COLO829 (cell line): Measurements from ENCODE around the gene PRR3.
A peak's percentile ranks its signal among the peaks of the same experiment; 100 is the strongest.

Source experiments
- DNase-seq: peaks from one replicate; pipeline ENCODE4 v3.0.0; 2012; ENCODE audit warnings: low spot score

Gene PRR3

GRCh38 chr6:30571762-30572082 is 14.6 kb downstream of the PRR3 start:
- DNase-seq: no peak

GRCh38 chr6:30572148-30572547 is 15.1 kb downstream of the PRR3 start:
- no peak for DNase-seq

DNA sequence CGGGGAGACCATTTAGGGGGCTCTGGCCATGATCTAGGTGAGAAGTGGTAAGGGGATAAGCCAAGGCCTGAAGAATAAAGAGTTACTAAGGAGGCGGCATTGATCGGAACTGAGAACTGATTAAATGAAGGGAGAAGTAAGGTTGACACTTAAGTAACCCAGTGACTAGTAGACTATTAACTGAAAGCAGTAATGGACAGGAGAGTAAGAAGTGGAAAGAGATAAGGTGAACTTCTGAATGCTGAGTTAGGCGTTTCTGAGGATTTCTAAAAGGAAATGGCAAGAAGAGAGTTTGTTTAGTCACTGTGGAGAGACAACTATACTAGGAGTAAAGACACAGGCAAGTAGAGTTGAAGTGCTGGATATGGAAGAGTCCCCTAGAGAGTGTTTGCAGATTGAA is 16.0 kb downstream of the PRR3 start:
- no peak for DNase-seq

DNA sequence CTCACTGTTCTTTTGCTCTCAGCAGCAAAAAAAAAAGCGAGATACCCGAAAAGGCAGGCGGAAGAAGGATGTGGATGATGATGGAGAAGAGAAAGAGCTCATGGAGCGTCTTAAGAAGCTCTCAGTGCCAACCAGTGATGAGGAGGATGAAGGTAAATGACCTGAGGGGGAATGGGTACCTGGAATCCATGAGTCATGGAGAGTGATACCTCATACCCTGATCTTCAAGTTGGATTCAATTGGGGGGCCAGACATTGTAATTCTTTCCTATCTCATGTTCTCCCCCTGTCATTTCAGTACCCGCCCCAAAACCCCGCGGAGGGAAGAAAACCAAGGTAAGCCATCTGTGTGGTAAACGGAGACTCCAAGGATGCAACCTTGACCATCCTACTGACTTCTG is 21.0 kb downstream of the PRR3 start:
- no peak for DNase-seq

DNA sequence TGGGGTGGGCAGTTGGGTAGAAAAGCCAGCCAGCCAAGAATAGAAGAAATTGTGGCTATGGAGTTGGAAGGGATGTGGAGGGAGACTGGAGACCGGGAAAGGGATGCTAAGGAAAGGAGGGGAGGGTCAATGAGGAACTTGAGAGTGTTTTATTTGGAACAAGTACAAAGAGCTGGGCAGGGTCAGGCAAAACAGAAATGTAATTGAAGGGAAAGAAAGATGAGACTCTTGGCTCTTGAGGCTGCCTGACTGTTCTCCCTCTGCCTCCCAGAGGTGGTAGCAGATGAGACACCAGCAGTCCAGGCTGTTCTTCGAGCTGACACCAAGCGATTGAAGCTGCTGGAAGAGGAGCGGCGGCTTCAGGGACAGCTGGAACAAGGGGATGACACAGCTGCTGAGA is 26.8 kb downstream of the PRR3 start:
- no peak for DNase-seq

- DNase-seq: no peak
Measured at GRCh38 chr6:30589754-30590358, 32.8 kb downstream of the PRR3 start.

- DNase-seq: no peak
Measured at GRCh38 chr6:30590509-30590908, 33.4 kb downstream of the PRR3 start.

GRCh38 chr6:30591008-30591407 is 33.9 kb downstream of the PRR3 start:
- DNase-seq: no peak

DNA sequence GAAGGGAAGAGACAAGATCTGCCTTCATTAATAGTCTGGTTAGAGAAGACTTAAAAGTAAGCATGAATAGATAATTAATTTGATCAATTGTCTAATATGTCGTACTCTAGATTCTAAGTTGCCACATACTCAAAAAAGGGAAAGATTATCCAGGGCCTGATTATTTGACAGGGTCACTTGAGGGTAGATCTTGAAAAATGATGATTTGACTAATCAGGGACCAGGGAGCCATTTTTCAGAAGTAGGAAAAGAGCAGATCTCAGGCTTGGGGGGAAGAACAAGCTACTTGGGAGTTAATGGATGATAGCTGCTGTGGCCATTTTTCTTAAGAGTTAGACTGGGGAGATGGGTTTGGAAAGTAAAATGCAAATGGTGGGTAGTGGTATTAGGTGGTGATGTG is 35.2 kb downstream of the PRR3 start:
- no peak for DNase-seq

DNA sequence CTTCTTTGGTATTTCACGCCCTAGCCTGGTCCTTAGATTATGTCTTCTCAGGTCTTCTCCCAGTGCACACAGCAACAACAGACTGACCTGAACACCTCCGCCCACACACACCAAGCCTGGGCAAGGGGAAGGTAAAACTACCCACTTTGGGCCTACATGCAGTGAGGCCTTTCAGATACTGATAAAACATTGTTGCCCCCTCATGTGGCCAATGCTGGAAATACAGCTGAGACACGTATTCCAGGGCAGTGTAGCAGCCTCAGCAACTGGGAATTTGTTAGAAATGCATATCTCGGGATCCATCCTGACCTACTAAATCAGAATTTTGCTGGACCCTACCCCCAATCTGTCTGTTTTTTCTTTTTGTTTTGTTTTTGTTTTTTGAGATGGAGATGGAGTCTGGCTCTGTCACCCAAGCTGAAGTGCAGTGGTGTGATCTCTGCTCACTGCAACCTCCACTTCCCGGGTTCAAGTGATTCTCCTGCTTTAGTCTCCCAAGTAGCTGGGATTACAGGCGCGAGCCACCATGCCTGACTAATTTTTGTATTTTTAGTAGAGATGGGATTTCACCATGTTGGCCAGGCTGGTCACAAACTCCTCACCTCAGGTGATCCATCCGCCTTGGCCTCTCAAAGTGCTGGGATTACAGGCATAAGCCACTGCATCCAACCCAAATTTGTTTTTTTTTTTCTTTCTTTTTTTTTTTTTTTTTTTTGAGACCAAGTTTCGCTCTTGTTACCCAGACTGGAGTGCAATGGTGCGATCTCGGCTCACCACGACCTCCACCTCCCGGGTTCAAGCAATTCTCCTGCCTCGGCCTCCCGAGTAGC is 40.4 kb downstream of the PRR3 start:
- DNase-seq: peak; percentile 87

DNA sequence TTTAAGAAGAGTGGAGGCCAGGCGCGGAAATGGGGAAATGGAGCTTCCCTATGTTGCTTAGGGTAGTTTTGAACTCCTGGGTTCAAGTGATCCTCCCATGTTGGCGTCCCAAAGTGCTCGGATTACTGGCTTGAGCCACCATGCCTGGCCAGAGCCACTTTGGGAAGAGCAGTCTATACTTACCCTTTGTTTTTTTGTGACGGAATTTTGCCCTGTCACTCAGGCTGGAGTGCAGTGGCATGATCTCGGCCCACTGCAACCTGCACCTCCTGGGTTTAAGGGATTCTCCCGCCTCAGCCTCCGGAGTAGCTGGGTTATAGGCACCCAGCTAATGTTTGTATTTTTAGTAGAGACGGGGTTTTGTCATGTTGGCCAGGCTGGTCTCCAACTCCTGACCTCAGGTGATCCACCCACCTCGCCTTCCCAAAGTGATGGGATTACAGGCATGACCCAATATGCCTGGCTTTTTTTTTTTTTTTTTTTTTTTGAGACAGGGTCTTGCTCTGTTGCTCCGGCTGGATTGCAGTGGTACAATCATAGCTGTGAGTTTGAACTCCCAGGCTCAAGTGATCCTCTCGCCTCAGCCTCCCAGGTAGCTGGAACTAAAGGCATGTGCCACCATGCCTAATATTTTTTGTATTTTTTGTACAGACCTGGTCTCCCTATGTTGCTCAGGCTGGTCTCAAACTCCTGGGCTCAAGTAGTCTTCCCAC is 42.0 kb downstream of the PRR3 start:
- no peak for DNase-seq

- no peak for DNase-seq
Measured at GRCh38 chr6:30599625-30600324, 42.7 kb downstream of the PRR3 start.

GRCh38 chr6:30600451-30600961 is 43.4 kb downstream of the PRR3 start:
- DNase-seq: no peak

DNA sequence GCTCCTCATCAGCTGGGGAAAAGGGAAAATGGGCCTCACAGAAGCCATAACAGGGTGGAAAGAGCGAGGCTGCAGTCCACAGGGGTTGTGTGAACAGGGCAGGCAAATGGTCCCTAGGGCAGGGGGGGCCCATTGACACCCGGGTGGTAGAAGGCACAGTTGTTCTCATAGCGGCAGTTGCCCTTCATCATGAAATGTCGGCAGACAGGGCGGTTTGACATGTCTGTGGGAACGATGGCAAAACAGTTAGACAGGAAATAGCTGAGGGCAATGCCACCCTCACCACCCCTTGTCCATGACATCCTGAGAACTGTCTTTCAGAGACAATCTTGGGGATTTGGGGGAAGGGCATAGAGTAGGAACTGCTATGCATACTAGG is 44.3 kb downstream of the PRR3 start:
- no peak for DNase-seq

DNA sequence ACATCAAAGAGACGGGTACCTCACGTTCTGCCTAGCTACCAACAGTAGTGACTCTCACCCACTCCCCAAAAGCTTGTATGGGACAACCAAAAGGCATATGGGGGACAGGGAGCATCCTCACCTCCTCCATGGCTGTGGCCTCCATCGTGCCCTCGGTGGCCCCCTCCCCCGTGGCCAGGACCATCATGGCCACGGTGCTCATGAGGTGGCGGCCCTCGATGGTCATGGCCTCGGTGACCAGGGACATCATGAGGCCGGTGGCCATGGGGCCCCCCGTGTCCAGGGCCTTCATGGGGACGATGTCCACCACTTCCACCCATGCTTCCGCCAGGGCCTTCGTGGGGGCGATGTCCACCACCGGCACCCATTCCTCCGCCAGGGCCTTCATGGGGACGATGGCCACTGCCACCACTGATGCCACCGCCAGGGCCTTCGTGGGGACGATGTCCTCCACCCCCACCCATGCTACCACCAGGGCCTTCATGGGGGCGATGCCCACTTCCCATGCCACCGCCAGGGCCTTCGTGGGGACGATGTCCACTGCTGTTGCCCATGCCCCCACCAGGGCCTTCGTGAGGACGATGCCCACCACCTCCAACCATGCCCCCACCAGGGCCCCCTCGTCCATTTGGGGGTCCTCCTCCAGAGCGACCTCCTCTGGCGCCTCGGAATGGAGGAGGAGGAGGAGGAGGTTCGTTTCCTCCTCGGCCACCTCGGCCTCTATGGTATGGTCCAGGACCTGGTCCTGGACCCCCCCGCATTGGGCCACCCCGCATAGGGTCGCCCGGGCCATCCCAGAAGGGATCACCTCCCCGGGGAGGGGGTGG is 44.9 kb downstream of the PRR3 start:
- no peak for DNase-seq

GRCh38 chr6:30603961-30604360 is 46.9 kb downstream of the PRR3 start:
- no peak for DNase-seq

GRCh38 chr6:30610065-30610464 is 53.0 kb downstream of the PRR3 start:
- no peak for DNase-seq

- DNase-seq: no peak
Measured at GRCh38 chr6:30611150-30611855, 54.2 kb downstream of the PRR3 start.

GRCh38 chr6:30611856-30612194 is 54.7 kb downstream of the PRR3 start:
- DNase-seq: no peak

DNA sequence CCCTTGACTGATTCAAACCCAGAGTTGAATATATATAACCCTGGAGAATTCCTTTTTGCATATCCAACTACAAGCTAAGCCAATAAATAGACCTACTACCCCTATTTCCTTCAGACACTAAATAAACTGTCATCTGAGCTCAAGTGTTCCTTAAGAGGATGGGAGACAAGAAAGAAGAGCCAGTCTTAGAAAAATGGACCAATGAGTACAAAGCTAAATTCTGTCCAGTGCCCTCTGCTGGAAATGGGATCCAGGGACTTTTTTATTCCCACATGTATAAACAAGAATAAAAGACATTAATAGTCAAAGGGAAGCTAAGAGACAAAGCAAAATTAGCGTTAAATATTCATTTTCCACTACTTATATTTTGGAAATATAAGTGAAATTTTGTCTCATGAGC is 55.1 kb downstream of the PRR3 start:
- DNase-seq: no peak

DNA sequence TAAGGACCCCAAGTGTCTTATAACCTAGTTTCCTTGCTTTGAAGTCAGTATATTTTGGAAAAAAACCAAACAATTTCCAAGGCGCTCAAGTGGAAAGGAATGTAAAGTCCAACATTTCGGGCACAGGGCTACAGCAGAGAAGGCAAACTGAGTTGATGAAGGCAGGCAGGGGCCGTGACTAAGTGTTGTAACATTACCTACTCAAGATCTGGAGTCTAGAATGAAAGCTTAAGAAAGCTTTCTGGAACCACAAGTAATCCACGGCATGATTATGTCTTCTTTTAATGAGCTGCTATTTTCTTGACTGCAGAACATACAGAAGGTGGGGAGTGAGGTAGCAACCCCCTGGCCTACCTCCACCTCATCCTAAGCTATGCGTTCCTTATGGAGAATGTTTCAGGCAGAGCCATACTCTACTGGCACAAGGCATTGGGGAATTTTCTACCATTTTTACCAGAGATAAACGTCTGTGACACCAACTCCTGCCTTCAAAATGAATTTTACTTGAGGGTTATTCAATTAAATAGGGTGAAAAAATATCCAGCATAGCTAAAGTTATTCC is 55.7 kb downstream of the PRR3 start:
- no peak for DNase-seq
